ENCODE results near the gene SPAG17.

DNA sequence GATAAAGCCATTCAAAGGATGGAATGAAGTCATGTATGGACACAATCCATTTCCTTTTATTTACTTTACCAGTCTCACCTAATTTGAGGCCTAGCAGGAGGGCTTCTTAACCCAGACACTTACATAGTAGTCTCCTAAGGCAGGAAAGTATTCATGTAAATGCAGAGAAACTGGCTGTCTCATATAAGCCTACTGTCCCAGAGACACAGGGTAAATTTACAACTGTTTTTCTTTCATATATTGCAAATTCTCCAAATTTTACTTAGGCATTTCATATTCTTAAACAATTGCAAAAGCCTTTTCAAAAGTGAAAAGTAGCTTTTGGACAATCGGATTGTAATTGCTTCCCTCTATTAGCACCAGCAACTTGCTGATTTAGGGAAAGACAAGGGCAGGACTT lies 29.9 kb downstream of the SPAG17 start:
- TF ChIP-seq, protein P1, sequence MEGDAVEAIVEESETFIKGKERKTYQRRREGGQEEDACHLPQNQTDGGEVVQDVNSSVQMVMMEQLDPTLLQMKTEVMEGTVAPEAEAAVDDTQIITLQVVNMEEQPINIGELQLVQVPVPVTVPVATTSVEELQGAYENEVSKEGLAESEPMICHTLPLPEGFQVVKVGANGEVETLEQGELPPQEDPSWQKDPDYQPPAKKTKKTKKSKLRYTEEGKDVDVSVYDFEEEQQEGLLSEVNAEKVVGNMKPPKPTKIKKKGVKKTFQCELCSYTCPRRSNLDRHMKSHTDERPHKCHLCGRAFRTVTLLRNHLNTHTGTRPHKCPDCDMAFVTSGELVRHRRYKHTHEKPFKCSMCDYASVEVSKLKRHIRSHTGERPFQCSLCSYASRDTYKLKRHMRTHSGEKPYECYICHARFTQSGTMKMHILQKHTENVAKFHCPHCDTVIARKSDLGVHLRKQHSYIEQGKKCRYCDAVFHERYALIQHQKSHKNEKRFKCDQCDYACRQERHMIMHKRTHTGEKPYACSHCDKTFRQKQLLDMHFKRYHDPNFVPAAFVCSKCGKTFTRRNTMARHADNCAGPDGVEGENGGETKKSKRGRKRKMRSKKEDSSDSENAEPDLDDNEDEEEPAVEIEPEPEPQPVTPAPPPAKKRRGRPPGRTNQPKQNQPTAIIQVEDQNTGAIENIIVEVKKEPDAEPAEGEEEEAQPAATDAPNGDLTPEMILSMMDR (IDR thresholded peaks at IDR 0.05): no peak
- TF ChIP-seq POLR2A (IDR thresholded peaks at IDR 0.05) (no peak), POLR2AphosphoS5 (IDR thresholded peaks at IDR 0.05) (no peak)
